ENCODE results near the gene SNRNP70. TPM values are rescaled to one million over a fixed set of nuclear protein-coding genes. Genes with fewer than 3 reads are reported as not detected.
A peak's percentile ranks its signal among the peaks of the same experiment; 100 is the strongest.

Gene SNRNP70
- total RNA-seq, 1 donor from 2014 or later, result 103 TPM

GRCh38 chr19:49080392-49080791 lies 4.9 kb upstream of the SNRNP70 start:
- Histone ChIP-seq H3K4me1 (ENCODE audit: control insufficient read depth in 3 of 3, insufficient read depth in 3 of 3, low read length in 3 of 3) (peaks cover under 1 to 5% (median 3%) of the 10 kb centered on the region in 3 donors), H3K9me3 (ENCODE audit: control insufficient read depth in 3 of 3, low read length in 3 of 3) (no peaks in the 10 kb centered on the region), H3K27ac (ENCODE audit: low read depth, low read length) (no peak overlapping the region), H3K27me3 (ENCODE audit: control insufficient read depth in 3 of 3, insufficient read depth in 3 of 3, low read length in 3 of 3) (no peaks in the 10 kb centered on the region), H3K4me3 (ENCODE audit: low read length in 3 of 3) (no peak overlapping the region), H3K9ac (ENCODE audit: low read depth in 1 of 3, low read length in 3 of 3) (no peak overlapping the region), H3K36me3 (ENCODE audit: control insufficient read depth in 3 of 3, insufficient read depth in 3 of 3, low read length in 3 of 3) (no peaks in the 10 kb centered on the region)

GRCh38 chr19:49081273-49081672 lies 4.0 kb upstream of the SNRNP70 start:
- Histone ChIP-seq H3K9ac (ENCODE audit: low read depth in 1 of 3, low read length in 3 of 3) (no peak overlapping the region), H3K27me3 (ENCODE audit: control insufficient read depth in 3 of 3, insufficient read depth in 3 of 3, low read length in 3 of 3) (no peaks in the 10 kb centered on the region), H3K9me3 (ENCODE audit: control insufficient read depth in 3 of 3, low read length in 3 of 3) (no peaks in the 10 kb centered on the region), H3K36me3 (ENCODE audit: control insufficient read depth in 3 of 3, insufficient read depth in 3 of 3, low read length in 3 of 3) (peaks cover 0 to 1% (median under 1%) of the 10 kb centered on the region in 3 donors), H3K4me3 (ENCODE audit: low read length in 3 of 3) (no peak overlapping the region), H3K27ac (ENCODE audit: low read depth, low read length) (no peak overlapping the region), H3K4me1 (ENCODE audit: control insufficient read depth in 3 of 3, insufficient read depth in 3 of 3, low read length in 3 of 3) (peaks cover 4 to 13% (median 8%) of the 10 kb centered on the region in 3 donors)

GRCh38 chr19:49084206-49085019 lies 838 bp upstream of the SNRNP70 start:
- H3K4me3 ChIP-seq (ENCODE audit: low read length in 3 of 3), result peak overlapping the region; percentile 94 to 97 (median 96)
- no peaks in the 10 kb centered on the region for H3K27me3 ChIP-seq (ENCODE audit: control insufficient read depth in 3 of 3, insufficient read depth in 3 of 3, low read length in 3 of 3)
- peak overlapping the region; percentile 92 for H3K27ac ChIP-seq (ENCODE audit: low read depth, low read length)
- peaks cover 12 to 14% (median 13%) of the 10 kb centered on the region in 3 donors for H3K36me3 ChIP-seq (ENCODE audit: control insufficient read depth in 3 of 3, insufficient read depth in 3 of 3, low read length in 3 of 3)
- H3K4me1 ChIP-seq (ENCODE audit: control insufficient read depth in 3 of 3, insufficient read depth in 3 of 3, low read length in 3 of 3), result peaks cover 17 to 37% (median 21%) of the 10 kb centered on the region in 3 donors
- H3K9ac ChIP-seq (ENCODE audit: low read depth in 1 of 3, low read length in 3 of 3), result peak overlapping the region; percentile 90 to 99 (median 95)
- no peaks in the 10 kb centered on the region for H3K9me3 ChIP-seq (ENCODE audit: control insufficient read depth in 3 of 3, low read length in 3 of 3)

- peak overlapping the region; percentile 94 to 97 (median 96) for H3K4me3 ChIP-seq (ENCODE audit: low read length in 3 of 3)
- no peaks in the 10 kb centered on the region for H3K27me3 ChIP-seq (ENCODE audit: control insufficient read depth in 3 of 3, insufficient read depth in 3 of 3, low read length in 3 of 3)
- peak overlapping the region; percentile 90 to 99 (median 95) for H3K9ac ChIP-seq (ENCODE audit: low read depth in 1 of 3, low read length in 3 of 3)
- peaks cover 17 to 37% (median 21%) of the 10 kb centered on the region in 3 donors for H3K4me1 ChIP-seq (ENCODE audit: control insufficient read depth in 3 of 3, insufficient read depth in 3 of 3, low read length in 3 of 3)
- no peaks in the 10 kb centered on the region for H3K9me3 ChIP-seq (ENCODE audit: control insufficient read depth in 3 of 3, low read length in 3 of 3)
- peak overlapping the region; percentile 92 for H3K27ac ChIP-seq (ENCODE audit: low read depth, low read length)
- peaks cover 24 to 26% (median 24%) of the 10 kb centered on the region in 3 donors for H3K36me3 ChIP-seq (ENCODE audit: control insufficient read depth in 3 of 3, insufficient read depth in 3 of 3, low read length in 3 of 3)
Measured at GRCh38 chr19:49085868-49086232, 599 bp downstream of the SNRNP70 start.

GRCh38 chr19:49086296-49086695 lies 1.0 kb downstream of the SNRNP70 start:
- Histone ChIP-seq H3K27me3 (ENCODE audit: control insufficient read depth in 3 of 3, insufficient read depth in 3 of 3, low read length in 3 of 3) (no peaks in the 10 kb centered on the region), H3K9ac (ENCODE audit: low read depth in 1 of 3, low read length in 3 of 3) (peak overlapping the region; percentile 90 to 99 (median 95)), H3K4me3 (ENCODE audit: low read length in 3 of 3) (peak overlapping the region; percentile 94 to 97 (median 96)), H3K9me3 (ENCODE audit: control insufficient read depth in 3 of 3, low read length in 3 of 3) (no peaks in the 10 kb centered on the region), H3K36me3 (ENCODE audit: control insufficient read depth in 3 of 3, insufficient read depth in 3 of 3, low read length in 3 of 3) (peaks cover 26 to 28% (median 27%) of the 10 kb centered on the region in 3 donors), H3K27ac (ENCODE audit: low read depth, low read length) (peak overlapping the region; percentile 92), H3K4me1 (ENCODE audit: control insufficient read depth in 3 of 3, insufficient read depth in 3 of 3, low read length in 3 of 3) (peaks cover 17 to 37% (median 21%) of the 10 kb centered on the region in 3 donors)

- H3K4me3 ChIP-seq (ENCODE audit: low read length in 3 of 3), result no peak overlapping the region
- H3K36me3 ChIP-seq (ENCODE audit: control insufficient read depth in 3 of 3, insufficient read depth in 3 of 3, low read length in 3 of 3), result peaks cover 34 to 42% (median 36%) of the 10 kb centered on the region in 3 donors
- H3K9me3 ChIP-seq (ENCODE audit: control insufficient read depth in 3 of 3, low read length in 3 of 3), result no peaks in the 10 kb centered on the region
- H3K27ac ChIP-seq (ENCODE audit: low read depth, low read length), result no peak overlapping the region
- H3K9ac ChIP-seq (ENCODE audit: low read depth in 1 of 3, low read length in 3 of 3), result no peak overlapping the region
- no peaks in the 10 kb centered on the region for H3K27me3 ChIP-seq (ENCODE audit: control insufficient read depth in 3 of 3, insufficient read depth in 3 of 3, low read length in 3 of 3)
- H3K4me1 ChIP-seq (ENCODE audit: control insufficient read depth in 3 of 3, insufficient read depth in 3 of 3, low read length in 3 of 3), result peaks cover 32 to 50% (median 35%) of the 10 kb centered on the region in 3 donors
Measured at GRCh38 chr19:49091391-49092038, 6.3 kb downstream of the SNRNP70 start.

GRCh38 chr19:49092686-49093085 lies 7.4 kb downstream of the SNRNP70 start:
- no peaks in the 10 kb centered on the region for H3K27me3 ChIP-seq (ENCODE audit: control insufficient read depth in 3 of 3, insufficient read depth in 3 of 3, low read length in 3 of 3)
- H3K4me3 ChIP-seq (ENCODE audit: low read length in 3 of 3), result no peak overlapping the region
- peaks cover 31 to 49% (median 33%) of the 10 kb centered on the region in 3 donors for H3K4me1 ChIP-seq (ENCODE audit: control insufficient read depth in 3 of 3, insufficient read depth in 3 of 3, low read length in 3 of 3)
- H3K36me3 ChIP-seq (ENCODE audit: control insufficient read depth in 3 of 3, insufficient read depth in 3 of 3, low read length in 3 of 3), result peaks cover 30 to 37% (median 34%) of the 10 kb centered on the region in 3 donors
- H3K27ac ChIP-seq (ENCODE audit: low read depth, low read length), result no peak overlapping the region
- H3K9me3 ChIP-seq (ENCODE audit: control insufficient read depth in 3 of 3, low read length in 3 of 3), result no peaks in the 10 kb centered on the region
- no peak overlapping the region for H3K9ac ChIP-seq (ENCODE audit: low read depth in 1 of 3, low read length in 3 of 3)

- peak overlapping the region; percentile 39 for H3K27ac ChIP-seq (ENCODE audit: low read depth, low read length)
- no peaks in the 10 kb centered on the region for H3K9me3 ChIP-seq (ENCODE audit: control insufficient read depth in 3 of 3, low read length in 3 of 3)
- peak overlapping the region in 2 of 3 donors; percentile 35 to 62 for H3K9ac ChIP-seq (ENCODE audit: low read depth in 1 of 3, low read length in 3 of 3)
- H3K4me1 ChIP-seq (ENCODE audit: control insufficient read depth in 3 of 3, insufficient read depth in 3 of 3, low read length in 3 of 3), result peaks cover 43 to 57% (median 49%) of the 10 kb centered on the region in 3 donors
- peak overlapping the region in 1 of 3 donors; percentile 13 for H3K4me3 ChIP-seq (ENCODE audit: low read length in 3 of 3)
- peaks cover 40 to 43% (median 41%) of the 10 kb centered on the region in 3 donors for H3K36me3 ChIP-seq (ENCODE audit: control insufficient read depth in 3 of 3, insufficient read depth in 3 of 3, low read length in 3 of 3)
- H3K27me3 ChIP-seq (ENCODE audit: control insufficient read depth in 3 of 3, insufficient read depth in 3 of 3, low read length in 3 of 3), result no peaks in the 10 kb centered on the region
Measured at GRCh38 chr19:49094505-49095482, 9.5 kb downstream of the SNRNP70 start.

Measured in skeletal muscle tissue (tissue), 4 donors.